Loucy (cell line): ENCODE results near the gene PDE11A.
A peak's percentile ranks its signal among the peaks of the same experiment; 100 is the strongest.

Source experiments
- H2AFZ ChIP-seq: fragments of 200-600 bp; sonication (generic); 2 replicates; pipeline ENCODE4 v1.6.0; 2016; ENCODE audit warnings: antibody characterized with exemption, mild to moderate bottlenecking, low read length, moderate library complexity
- H3F3A ChIP-seq: fragments of 200-600 bp; 2 replicates; pipeline ENCODE4 v1.6.0; 2016; ENCODE audit warnings: antibody characterized with exemption, low read depth, mild to moderate bottlenecking
- H3K27me3 ChIP-seq: fragments of 200-600 bp; sonication (generic); 2 replicates; pipeline ENCODE4 v1.6.1; 2014; ENCODE audit warnings: low read length, mild to moderate bottlenecking; ENCODE audit not compliant: insufficient read depth, poor library complexity, severe bottlenecking
- H3K36me3 ChIP-seq: fragments of 200-600 bp; sonication (generic); 2 replicates; pipeline ENCODE4 v1.6.1; 2016; ENCODE audit warnings: low read length; ENCODE audit not compliant: insufficient read depth
- H3K4me1 ChIP-seq: fragments of 200-600 bp; sonication (generic); 2 replicates; pipeline ENCODE4 v1.5.1; 2014; ENCODE audit warnings: low read length, mild to moderate bottlenecking; ENCODE audit not compliant: insufficient read depth, poor library complexity, severe bottlenecking
- H3K4me2 ChIP-seq: fragments of 200-600 bp; sonication (generic); 2 replicates; pipeline ENCODE4 v1.6.0; 2014; ENCODE audit warnings: antibody characterized with exemption, low read length, low read depth, mild to moderate bottlenecking; ENCODE audit not compliant: poor library complexity, severe bottlenecking
- H3K4me3 ChIP-seq: fragments of 200-600 bp; sonication (generic); 2 replicates; pipeline ENCODE4 v1.5.1; 2014; ENCODE audit warnings: low read length, mild to moderate bottlenecking, mixed read lengths; ENCODE audit not compliant: poor library complexity, severe bottlenecking
- H3K79me2 ChIP-seq: fragments of 200-600 bp; sonication (generic); 2 replicates; pipeline ENCODE4 v1.6.1; 2014; ENCODE audit warnings: low read length; ENCODE audit not compliant: insufficient read depth
- H3K9ac ChIP-seq: fragments of 200-600 bp; sonication (generic); 2 replicates; pipeline ENCODE4 v1.6.0; 2014; ENCODE audit warnings: mild to moderate bottlenecking, low read depth, low read length, moderate library complexity; ENCODE audit not compliant: poor library complexity, severe bottlenecking
- H3K9me2 ChIP-seq: fragments of 200-600 bp; sonication (generic); replicated peaks from 2 replicates; pipeline ENCODE4 v1.6.1; 2016; ENCODE audit warnings: low read depth, low read length, mixed read lengths
- H3K9me3 ChIP-seq: fragments of 200-600 bp; sonication (generic); 2 replicates; pipeline ENCODE4 v1.6.1; 2014; ENCODE audit warnings: mild to moderate bottlenecking, antibody characterized with exemption, low read length, low read depth; ENCODE audit not compliant: insufficient read depth
- H4K20me1 ChIP-seq: fragments of 200-600 bp; sonication (generic); 2 replicates; pipeline ENCODE4 v1.6.0; 2014; ENCODE audit warnings: antibody characterized with exemption, low read length, mild to moderate bottlenecking; ENCODE audit not compliant: insufficient read depth, poor library complexity, severe bottlenecking
- EZH2phosphoT487 ChIP-seq: fragments of 200-600 bp; IDR thresholded peaks from 2 replicates; pipeline ENCODE4 v1.6.1; 2018; ENCODE audit warnings: antibody characterized with exemption, mild to moderate bottlenecking, moderate library complexity, borderline replicate concordance
- TF ChIP-seq, protein P1 (sequence below): fragments of 200-600 bp; sonication (generic); conservative IDR thresholded peaks from 2 replicates; pipeline ENCODE4 v1.5.1; 2014; ENCODE audit warnings: mild to moderate bottlenecking, antibody characterized with exemption, low read length

The PDE11A gene

DNA sequence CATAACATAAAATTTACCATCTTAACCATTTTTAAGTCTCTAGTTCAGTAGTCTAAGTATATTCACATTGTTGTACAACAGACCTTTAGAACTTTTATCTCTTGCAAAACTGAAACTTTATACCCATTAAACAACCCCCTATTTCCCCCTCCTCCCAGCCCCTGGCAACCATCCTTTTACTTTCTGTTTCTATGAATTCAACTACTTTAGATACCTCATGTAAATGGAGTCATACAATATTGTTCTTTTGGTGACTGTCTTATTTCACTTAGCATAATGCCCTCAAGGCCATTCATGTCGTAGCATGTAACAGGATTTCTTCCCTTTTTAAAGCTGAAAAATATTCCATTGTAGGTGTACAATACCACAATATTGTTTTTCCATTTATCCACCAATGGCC lies 129.8 kb downstream of the PDE11A start:
- H3F3A ChIP-seq, result no peaks in the 10 kb centered on the region
- no peak overlapping the region for H3K9ac ChIP-seq
- H3K9me3 ChIP-seq, result no peaks in the 10 kb centered on the region
- no peak overlapping the region for H3K4me3 ChIP-seq
- TF ChIP-seq EZH2phosphoT487, result no peak
- TF ChIP-seq, protein P1, sequence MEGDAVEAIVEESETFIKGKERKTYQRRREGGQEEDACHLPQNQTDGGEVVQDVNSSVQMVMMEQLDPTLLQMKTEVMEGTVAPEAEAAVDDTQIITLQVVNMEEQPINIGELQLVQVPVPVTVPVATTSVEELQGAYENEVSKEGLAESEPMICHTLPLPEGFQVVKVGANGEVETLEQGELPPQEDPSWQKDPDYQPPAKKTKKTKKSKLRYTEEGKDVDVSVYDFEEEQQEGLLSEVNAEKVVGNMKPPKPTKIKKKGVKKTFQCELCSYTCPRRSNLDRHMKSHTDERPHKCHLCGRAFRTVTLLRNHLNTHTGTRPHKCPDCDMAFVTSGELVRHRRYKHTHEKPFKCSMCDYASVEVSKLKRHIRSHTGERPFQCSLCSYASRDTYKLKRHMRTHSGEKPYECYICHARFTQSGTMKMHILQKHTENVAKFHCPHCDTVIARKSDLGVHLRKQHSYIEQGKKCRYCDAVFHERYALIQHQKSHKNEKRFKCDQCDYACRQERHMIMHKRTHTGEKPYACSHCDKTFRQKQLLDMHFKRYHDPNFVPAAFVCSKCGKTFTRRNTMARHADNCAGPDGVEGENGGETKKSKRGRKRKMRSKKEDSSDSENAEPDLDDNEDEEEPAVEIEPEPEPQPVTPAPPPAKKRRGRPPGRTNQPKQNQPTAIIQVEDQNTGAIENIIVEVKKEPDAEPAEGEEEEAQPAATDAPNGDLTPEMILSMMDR, result no peak
- H3K27me3 ChIP-seq, result no peaks in the 10 kb centered on the region
- peak overlapping the region; percentile 21 for H3K4me2 ChIP-seq
- no peaks in the 10 kb centered on the region for H3K4me1 ChIP-seq
- peak overlapping the region; percentile 32; the same call in 1 of the 2 replicates for H2AFZ ChIP-seq
- H3K36me3 ChIP-seq, result no peaks in the 10 kb centered on the region
- H4K20me1 ChIP-seq, result no peaks in the 10 kb centered on the region
- H3K79me2 ChIP-seq, result no peaks in the 10 kb centered on the region
- H3K9me2 ChIP-seq, result no peaks in the 10 kb centered on the region

DNA sequence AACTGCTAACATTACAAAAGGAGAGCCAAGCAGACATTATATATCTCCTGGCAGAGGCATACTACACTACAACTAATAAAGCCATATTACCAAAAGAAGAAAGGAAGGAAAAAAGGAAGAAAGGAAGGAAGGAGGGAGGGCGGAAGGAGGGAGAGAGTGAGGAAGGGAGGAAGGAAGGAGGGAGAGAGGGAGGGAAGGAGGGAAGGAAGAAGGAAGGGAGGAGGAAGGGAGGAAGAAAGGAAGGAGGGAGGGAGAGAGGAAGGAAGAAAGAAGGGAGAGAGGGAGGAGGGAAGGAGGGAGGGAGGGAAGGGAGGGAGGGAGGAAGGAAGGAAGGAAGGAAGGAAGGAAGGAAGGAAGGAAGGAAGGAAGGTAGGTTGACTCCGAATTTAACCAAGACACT lies 133.4 kb downstream of the PDE11A start:
- Histone ChIP-seq H2AFZ (no peak overlapping the region), H3K4me2 (no peak overlapping the region)

DNA sequence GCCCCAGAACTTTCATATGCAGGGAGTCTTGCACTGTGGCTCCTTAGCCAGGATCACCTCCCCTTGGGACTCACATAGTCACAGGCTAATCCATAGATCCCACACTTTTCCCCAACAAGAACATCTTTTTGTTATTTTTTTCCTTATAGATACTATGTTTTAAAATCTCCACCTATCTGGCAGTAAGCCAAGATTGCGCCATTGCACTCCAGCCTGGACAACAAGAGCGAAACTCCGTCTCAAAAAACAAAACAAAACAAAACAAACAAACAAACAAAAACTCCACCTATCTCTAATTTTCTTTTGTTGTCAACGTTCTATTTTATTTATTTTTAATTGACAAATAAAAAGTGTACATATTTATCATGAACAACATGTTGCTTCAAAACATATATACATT lies 141.7 kb downstream of the PDE11A start:
- Histone ChIP-seq H3K4me1 (peaks cover 18% of the 10 kb centered on the region), H3F3A (no peaks in the 10 kb centered on the region), H3K36me3 (no peaks in the 10 kb centered on the region), H2AFZ (no peak overlapping the region), H3K27me3 (no peaks in the 10 kb centered on the region), H3K79me2 (no peaks in the 10 kb centered on the region), H3K4me3 (no peak overlapping the region), H3K9ac (no peak overlapping the region), H3K4me2 (no peak overlapping the region), H3K9me2 (no peaks in the 10 kb centered on the region), H4K20me1 (no peaks in the 10 kb centered on the region), H3K9me3 (0 out of 2 replicates have a peak, but pooled peaks cover 4% of the 10 kb centered on the region)
- TF ChIP-seq, protein P1, result no peak
- no peak for TF ChIP-seq EZH2phosphoT487

More for the DNA sequence above, 133.4 kb downstream of the PDE11A start:
- H4K20me1 ChIP-seq, result no peaks in the 10 kb centered on the region
- TF ChIP-seq, protein P1, result no peak
- no peak for TF ChIP-seq EZH2phosphoT487
- peaks cover 14% of the 10 kb centered on the region for H3K4me1 ChIP-seq
- no peaks in the 10 kb centered on the region for H3K27me3 ChIP-seq
- H3K36me3 ChIP-seq, result no peaks in the 10 kb centered on the region
- no peak overlapping the region for H3K4me3 ChIP-seq
- no peaks in the 10 kb centered on the region for H3K9me3 ChIP-seq
- H3K9ac ChIP-seq, result no peak overlapping the region
- no peaks in the 10 kb centered on the region for H3K9me2 ChIP-seq
- H3K79me2 ChIP-seq, result no peaks in the 10 kb centered on the region
- H3F3A ChIP-seq, result no peaks in the 10 kb centered on the region
